NK-92 (cell line): ENCODE results near the gene FUT1.

Experiments used
- DNase-seq: peaks from one replicate; lab custom pipeline; 2025; ENCODE audit not compliant: unreplicated experiment; lab: John Stamatoyannopoulos, UW

Gene FUT1

GRCh38 chr19:48741129-48741999, 11.1 kb downstream of the FUT1 start:
- DNase-seq, result no peak

GRCh38 chr19:48740164-48740972, 12.1 kb downstream of the FUT1 start, which contains the start of gene RASIP1:
RASIP1 (minus strand) TSS chr19:48740610; CDS start chr19:48740282, 328 bp downstream.
- DNase-seq, result no peak

- DNase-seq, result no peak
Observed at GRCh38 chr19:48739404-48740163, 12.9 kb downstream of the FUT1 start.

GRCh38 chr19:48738557-48739403, 13.7 kb downstream of the FUT1 start:
- no peak for DNase-seq

GRCh38 chr19:48737360-48737998, 15.0 kb downstream of the FUT1 start:
- DNase-seq, result no peak

- DNase-seq, result no peak
Observed at GRCh38 chr19:48735031-48735615, 17.3 kb downstream of the FUT1 start.

- no peak for DNase-seq
Observed at GRCh38 chr19:48734625-48735024, 17.8 kb downstream of the FUT1 start.

GRCh38 chr19:48731452-48731851, 21.0 kb downstream of the FUT1 start:
- DNase-seq, result no peak

- no peak for DNase-seq
Observed at GRCh38 chr19:48728911-48729664, 23.4 kb downstream of the FUT1 start.

- no peak for DNase-seq
Observed at GRCh38 chr19:48726556-48726955, 25.9 kb downstream of the FUT1 start.

GRCh38 chr19:48724796-48725753, 27.4 kb downstream of the FUT1 start:
- no peak for DNase-seq

- DNase-seq, result no peak
Observed at GRCh38 chr19:48722196-48722708, 30.2 kb downstream of the FUT1 start.

GRCh38 chr19:48720613-48721296, 31.7 kb downstream of the FUT1 start:
- DNase-seq, result peak; percentile 57

- no peak for DNase-seq
Observed at GRCh38 chr19:48720251-48720612, 32.2 kb downstream of the FUT1 start.

GRCh38 chr19:48719263-48720171, 32.9 kb downstream of the FUT1 start, which contains the start of gene MAMSTR:
MAMSTR (minus strand) TSS chr19:48719725; CDS start chr19:48719031, 694 bp downstream.
- no peak for DNase-seq
